Raji (cell line): ENCODE measurements around the gene PEAK1.

ENCODE experiments used
- POLR2A ChIP-seq: IDR thresholded peaks from 2 replicates; pipeline ENCODE4 v1.6.1; 2011; ENCODE audit warnings: low read depth, low read length, control low read depth; ENCODE audit not compliant: insufficient read depth

The PEAK1 gene

DNA sequence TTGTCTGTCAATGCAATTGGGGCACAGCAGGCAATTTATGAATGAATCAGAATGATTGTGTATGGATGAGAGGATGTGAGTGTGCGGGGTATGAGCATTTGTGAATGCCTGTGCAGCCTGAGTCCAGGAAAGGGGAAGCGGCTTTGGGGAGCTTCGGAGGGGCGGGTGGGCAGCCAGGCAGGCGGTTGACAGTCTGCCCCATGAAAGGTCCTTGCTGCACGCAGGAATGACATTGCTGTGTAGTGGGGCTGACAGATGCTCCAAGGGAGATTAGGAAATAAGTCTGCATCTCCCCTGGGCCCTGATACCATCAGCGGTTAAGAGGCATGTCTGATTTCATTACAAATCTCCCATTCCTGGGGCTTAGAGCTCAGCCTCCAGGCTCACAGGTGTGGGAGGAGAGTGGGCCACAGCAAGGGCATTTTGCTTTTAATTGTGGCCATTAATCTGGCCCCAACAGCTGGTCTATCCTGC, 322.6 kb downstream of the PEAK1 start:
- TF ChIP-seq POLR2A = no peak

DNA sequence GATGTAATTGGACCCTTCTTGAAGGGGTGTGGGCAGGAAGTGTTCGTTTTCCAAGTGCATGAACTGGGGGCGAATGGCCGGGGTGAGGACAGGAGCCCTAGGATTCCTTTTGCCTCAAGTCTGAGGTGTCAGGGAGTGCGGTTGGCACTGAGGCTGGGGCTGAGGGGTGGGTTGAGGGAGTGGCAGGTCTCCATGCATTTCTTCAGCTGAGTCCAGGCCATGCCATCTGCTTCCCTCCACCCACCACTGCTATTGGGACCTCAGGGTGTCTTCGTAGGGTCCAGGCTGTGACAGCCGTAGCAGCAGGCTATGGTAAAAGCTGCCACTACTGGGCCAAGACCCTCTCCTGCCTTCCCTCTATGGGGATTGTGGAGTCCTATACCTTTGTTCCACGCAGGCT, 323.4 kb downstream of the PEAK1 start:
- no peak for TF ChIP-seq POLR2A

DNA sequence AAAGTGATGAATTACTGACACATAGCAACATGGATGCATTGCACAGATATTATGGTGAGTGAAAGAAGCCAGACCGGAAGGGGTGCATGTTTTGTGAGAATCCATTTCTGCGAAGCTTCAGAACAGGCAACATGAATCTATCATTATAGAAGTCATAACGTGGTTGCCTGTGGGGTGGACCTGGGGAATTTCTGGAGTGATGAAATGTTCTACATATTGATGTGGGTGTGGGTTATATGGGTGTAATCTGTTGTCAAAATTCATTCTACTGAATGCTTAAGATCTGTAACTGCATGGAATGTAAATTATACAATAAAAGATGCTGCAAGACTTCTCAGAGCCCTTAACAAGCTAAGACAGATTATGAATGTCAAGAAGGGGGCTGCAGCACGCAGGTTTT, 323.8 kb downstream of the PEAK1 start:
- TF ChIP-seq POLR2A = no peak

DNA sequence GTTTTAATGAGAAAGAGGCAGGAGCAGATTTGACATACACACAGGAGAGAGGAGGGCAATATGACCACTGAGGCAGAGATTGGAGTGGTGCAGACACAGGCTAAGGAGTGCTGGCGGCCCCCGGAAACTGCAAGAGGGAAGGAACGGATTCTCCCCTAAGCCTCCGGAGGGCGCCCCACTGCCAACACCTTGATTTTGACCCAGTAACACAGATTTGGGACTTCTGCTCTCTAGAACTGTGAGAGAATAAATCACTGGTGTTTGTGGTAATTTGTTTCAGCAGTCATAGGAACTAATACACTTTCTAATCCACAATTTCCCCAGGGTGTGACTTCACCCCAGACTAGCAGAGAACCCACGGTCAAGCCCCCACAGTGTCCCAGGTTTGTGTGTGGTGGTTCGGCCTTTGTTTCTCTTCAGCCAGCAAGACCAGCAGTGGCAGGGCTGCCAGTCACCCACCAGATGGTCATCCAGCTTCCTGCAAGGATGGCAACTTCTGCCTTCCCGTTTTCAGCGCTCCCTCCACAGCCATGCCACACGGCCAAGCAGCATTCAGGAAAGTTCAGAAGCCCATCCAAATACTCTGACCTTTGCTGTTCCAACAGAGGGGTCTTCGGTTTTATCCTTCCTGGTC, 325.4 kb downstream of the PEAK1 start:
- no peak for TF ChIP-seq POLR2A

DNA sequence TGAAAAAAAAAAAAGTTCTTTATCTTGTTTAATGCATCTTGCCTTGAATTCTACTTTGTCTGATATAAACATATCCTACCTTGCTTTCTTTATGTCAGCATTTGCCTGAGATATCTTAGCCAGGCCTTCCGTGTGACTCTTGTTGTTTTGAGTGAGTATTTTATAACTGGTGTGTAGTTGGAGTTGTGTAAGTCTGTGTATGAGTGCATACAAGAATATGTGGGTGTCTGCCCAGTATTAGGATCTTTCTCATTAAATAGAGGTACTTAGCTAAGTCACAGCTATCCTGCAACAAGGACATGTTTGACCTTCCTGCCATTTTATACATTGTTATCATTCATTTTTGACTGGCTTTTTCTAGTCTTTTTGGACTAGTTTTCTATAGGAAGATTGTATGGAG, 326.5 kb downstream of the PEAK1 start:
- no peak for TF ChIP-seq POLR2A

DNA sequence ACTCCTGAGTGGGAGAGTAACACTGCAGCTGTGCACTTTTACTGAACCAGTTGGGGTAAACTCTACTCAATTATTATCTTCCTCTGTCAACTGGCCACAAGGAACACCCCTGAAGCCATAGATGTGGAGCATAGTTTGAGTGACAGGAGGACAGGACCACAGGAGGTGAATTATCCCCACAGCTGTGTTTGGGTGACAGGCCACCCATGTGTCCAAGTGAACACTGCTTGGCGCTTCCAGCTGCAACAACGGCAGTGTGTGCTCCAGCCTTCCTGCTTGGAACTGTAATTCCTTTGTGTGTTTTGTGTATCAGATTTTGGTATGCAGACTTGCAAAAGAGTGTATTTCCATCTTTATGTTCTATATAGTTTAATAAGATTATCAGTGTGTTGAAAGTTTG, 328.8 kb downstream of the PEAK1 start:
- TF ChIP-seq POLR2A = no peak

DNA sequence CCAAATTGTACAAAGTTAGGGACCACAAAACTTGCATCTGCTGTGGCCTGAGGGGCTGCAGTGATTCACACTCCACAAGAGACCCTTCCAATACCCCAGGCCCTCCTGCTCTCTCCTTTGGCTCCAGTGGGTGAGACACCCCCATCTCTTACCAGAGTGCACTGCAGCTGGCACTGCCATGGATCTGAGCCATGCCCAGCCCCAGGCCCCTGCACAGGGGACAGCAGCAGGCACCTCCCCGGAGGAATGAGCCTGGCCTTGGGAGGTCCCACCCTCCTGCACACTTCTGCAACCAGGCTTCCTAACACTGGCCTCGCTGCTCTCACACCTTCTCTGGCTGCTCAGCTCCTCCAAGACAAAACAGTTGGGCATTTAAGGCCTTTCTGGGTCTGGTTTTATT, 332.7 kb downstream of the PEAK1 start:
- no peak for TF ChIP-seq POLR2A

DNA sequence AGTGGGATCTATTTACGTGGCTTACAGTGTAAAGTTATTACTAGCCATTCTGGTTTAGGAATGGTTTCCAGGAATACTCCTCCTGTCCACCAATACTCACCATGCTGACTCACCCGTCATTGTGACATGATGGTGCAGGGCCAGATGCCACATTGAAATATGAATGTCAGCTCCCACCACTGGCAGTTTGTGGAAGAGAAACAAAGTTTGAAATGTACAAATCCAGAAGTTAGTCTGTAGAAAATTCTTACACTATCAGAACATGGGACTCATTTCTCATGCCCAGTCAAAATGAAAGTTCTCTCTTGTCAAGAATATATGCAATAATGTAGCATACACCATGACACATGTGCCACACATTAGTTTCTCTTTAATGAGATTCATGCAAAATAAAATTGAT, 334.6 kb downstream of the PEAK1 start:
- no peak for TF ChIP-seq POLR2A

DNA sequence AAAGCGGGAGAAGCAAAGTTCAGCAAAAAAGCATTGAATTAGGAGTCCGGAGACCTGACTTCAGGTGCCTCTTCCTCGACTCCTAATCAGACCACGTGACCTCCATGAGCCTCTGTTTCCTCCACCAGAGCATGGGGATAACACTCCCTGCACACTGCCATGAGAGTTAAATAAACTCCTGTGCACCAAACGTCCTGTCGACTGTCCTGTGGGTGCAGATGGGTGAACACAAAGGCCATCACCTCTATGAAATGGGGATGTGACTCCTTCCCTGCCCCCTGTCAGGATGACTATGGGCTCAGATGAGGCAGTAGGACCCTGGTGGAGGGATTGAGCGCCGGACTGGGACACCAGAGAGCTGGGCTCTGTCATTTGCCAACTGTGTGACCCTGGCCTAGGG, 335.5 kb downstream of the PEAK1 start:
- no peak for TF ChIP-seq POLR2A

DNA sequence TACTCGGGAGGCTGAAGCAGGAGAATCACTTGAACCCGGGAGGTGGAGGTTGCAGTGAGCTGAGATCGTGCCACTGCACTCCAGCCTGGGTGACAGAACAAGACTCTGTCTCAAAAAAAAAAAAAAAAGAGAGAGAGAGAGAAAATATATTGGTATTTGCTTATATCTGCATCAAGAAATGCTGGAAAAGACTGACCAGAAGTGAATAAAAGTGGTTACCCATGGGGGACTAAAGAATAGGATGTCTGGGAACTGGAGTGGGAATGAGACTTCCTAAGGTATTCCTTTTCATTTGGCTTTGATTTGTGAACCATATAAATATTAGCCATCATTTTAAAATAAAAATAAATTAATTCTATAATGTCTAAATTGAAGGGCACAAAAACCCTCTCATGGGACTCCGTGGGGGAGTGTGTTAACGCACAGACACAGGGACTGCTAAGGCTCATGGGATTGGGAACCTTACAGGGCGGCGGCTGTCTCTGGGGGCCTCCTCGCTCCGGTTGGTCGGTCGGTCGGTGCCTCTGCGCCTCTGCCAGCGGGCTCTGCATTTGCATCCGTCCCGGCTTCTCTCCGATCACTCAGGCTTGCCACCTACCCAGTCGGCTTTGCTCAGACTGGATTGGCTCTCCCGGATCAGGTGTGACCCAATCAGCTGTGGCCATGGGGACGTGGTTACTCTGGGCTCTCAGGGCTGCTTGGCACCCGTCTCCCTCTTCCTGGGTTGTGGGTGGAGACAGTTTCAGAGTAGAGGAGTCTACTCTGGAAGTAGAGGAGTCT, 336.3 kb downstream of the PEAK1 start:
- TF ChIP-seq POLR2A = 0 out of 2 replicates have a peak, but pooled peaks have one; percentile 27

DNA sequence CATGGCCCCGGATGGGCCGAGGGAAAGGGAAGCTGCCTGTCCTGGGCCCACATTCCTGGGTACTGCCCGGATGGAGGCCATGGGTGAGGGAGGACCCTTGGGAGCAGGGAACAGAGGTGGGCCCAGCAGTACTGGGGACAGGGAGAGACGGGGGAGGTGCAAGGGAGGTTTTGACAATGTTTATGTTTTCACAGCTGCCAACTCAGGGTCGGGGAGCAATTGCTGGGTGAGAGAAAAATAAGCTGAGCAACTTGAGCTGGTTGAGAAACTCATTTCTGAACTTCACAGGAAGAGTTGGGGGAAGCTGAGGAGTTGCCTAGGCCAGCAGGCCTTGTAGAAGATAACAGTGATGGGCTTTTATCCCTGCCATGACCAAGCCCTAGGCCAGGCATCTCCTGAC, 337.9 kb downstream of the PEAK1 start:
- TF ChIP-seq POLR2A = no peak

DNA sequence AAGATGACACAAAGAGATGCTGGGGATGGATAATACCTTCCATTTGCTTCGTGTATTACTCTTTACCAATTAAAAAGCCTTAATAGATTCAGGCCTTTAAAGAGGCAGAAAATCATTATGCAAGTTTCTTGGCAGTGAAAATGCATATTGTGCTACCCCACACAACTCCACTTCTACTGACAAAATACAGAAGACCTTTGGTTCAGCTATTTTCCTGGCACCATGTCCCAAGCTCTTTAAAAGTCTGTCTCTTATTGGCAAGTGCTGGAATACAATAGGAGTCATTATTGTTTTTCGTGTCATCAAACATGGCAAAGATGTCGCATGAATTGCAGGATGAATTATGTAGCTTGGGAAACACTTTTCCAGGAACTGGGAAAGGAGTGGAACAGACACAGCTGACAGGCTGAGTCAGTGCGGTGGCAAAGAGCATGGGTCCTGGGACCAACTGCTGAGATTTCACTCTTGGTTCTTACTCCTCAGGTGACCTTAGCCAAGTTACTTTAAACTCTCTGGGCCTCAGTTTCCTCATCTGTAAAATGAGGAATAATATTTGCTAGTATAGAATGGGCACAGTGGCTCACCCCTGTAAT, 343.5 kb downstream of the PEAK1 start:
- no peak for TF ChIP-seq POLR2A

DNA sequence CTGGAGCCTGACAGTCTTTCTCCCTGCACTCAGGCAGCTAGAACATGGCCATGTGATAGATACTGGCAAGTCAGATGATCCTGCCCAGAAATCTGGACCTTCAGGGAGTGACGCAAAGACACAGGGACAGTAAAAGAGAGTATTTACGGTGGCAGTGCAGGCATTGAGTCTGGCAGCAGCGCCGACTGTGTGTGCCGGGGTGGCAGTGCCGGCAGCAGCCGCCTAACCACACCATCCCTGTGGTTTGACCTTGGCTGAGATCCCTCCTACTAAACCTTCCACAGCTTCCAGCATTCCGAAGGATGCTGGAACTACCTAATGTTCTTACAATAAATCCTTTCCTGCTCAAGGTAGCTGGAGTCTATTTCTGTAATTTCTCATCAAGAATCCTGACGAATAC, 344.4 kb downstream of the PEAK1 start:
- no peak for TF ChIP-seq POLR2A

DNA sequence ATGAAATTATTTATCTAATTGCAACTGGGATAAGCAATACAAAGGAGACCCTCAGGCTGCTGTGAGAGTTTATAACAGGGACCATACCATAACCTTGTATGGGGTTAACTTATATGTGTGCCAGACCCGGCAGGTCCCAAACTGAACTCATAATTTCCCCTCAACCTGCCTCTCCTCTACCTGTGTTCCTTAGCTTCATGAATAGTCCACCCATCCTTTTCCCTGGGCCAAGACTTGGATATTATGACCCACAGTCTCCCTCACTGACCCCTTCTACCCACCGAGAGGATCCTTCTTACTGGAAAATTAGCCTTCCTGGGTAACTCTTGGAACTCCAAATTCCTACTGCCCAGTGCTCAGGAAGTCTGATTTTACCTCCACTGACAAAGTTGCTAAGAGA, 345.6 kb downstream of the PEAK1 start:
- TF ChIP-seq POLR2A = no peak

DNA sequence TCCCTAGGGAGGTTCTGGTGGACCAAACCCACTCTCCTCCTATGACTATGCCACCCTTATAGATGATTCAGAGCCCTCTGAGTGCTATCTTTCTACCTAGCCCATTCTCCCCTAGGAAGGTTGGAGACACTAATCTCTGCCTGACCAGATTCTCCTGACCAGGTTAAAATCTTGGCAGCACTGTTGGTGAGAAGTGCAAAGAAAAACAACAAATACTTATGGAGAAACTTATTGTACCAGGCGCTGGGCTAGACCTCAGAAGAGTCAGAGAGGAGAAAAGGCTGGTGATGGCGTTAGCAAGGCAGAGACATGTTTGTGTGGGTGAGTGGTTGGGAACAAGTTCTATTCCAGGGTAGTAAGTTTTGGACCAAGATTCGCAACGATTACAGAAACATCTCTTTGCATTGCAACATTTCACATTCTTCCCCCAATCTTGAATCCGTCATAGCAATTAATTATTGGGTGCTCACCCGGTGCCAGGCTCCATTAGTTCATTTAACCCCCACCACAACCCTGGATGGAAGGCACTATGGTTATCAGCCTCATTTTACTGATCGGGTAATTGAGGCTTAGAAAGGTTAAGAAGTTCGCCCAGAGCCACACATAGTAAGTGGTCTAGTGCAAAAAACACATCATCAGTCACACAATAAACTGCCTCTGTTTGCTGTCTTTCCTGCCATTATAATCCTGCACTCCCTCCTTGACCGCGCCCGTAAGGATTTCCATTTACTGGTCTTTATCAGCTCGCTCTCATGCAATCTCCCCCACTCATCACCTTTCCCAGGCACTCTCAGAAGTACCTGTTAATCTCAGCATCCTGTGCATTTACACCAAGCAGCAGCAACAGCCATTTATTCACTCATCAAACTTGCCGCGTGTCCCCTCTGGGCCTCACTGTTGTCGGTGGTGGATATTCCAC, 348.3 kb downstream of the PEAK1 start:
- TF ChIP-seq POLR2A = no peak
